ENCODE measurements around the gene OR4K15. TPM values are rescaled to one million over a fixed set of nuclear protein-coding genes. Genes with fewer than 3 reads are reported as not detected.

Gene OR4K15, protein sequence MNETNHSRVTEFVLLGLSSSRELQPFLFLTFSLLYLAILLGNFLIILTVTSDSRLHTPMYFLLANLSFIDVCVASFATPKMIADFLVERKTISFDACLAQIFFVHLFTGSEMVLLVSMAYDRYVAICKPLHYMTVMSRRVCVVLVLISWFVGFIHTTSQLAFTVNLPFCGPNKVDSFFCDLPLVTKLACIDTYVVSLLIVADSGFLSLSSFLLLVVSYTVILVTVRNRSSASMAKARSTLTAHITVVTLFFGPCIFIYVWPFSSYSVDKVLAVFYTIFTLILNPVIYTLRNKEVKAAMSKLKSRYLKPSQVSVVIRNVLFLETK
- total RNA-seq (2014; rRNA removed) (not detected in 2 replicates), Bru-seq, nascent RNA (not detected), BruChase-seq, experiment 1, labeled RNA remaining after a 6-hour chase (not detected), BruChase-seq, experiment 2, labeled RNA remaining after a 2-hour chase (not detected)
- long read RNA-seq = 0 reads

DNA sequence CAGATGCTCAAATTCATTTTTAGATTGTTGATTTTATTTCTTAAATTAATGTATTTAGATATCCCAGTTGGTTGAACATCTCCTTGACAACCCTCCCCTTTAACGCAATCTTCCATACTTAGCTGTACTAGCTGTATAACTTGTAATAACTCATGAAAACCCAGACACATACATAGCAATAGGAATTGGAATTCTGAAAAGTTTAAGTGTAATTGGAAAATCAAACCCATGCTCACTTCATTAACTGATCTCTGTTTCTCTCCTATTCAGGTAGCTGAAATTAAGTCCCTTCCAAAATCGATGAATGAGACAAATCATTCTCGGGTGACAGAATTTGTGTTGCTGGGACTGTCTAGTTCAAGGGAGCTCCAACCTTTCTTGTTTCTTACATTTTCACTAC, at the start of gene OR4K15:
OR4K15 (plus strand) TSS at position 301 of the 400 bp plus-strand sequence; CDS start at position 301, 0 bp downstream.
- H3K27me3 ChIP-seq (ENCODE audit: low read length) = no peaks in the 10 kb centered on the region
- H2AFZ ChIP-seq (ENCODE audit: low read length) = no peak within 1 kb of the TSS
- H3K9ac ChIP-seq (ENCODE audit: low read length) = no peak within 1 kb of the TSS
- H3K9me3 ChIP-seq (ENCODE audit: low read length) = no peaks in the 10 kb centered on the region
- H3K4me2 ChIP-seq (ENCODE audit: low read length) = no peak within 1 kb of the TSS
- no peaks in the 10 kb centered on the region for H3K36me3 ChIP-seq (ENCODE audit: low read depth, low read length)
- no peaks in the 10 kb centered on the region for H3K9me2 ChIP-seq (replicated peaks; ENCODE audit: low read length)
- no peaks in the 10 kb centered on the region for H3K4me1 ChIP-seq (ENCODE audit: insufficient read depth, low read length)
- TF ChIP-seq CTCF (conservative IDR thresholded peaks at IDR 0.05; ENCODE audit: low read depth, low read length) (no peak), EZH2 (IDR thresholded peaks at IDR 0.05; ENCODE audit: low read length, unreplicated experiment) (no peak), EZH2phosphoT487 (IDR thresholded peaks at IDR 0.05; ENCODE audit: borderline replicate concordance, low read length) (no peak)
- ChIA-PET POLR2A (ENCODE audit: unreplicated experiment) (no interaction called here), CTCF (no interaction called here)
- no peak within 1 kb of the TSS for H3K27ac ChIP-seq (ENCODE audit: low read length)
- BruUV-seq (replicated peaks) = no TSS peak
- no peaks in the 10 kb centered on the region for H3K79me2 ChIP-seq (ENCODE audit: low read length)
- intact Hi-C loops (cut with micrococcal nuclease) = no loop called here
- ATAC-seq = no peak
- DNase-seq = no peak
- no peaks in the 10 kb centered on the region for H4K20me1 ChIP-seq (ENCODE audit: low read length)
- no peak within 1 kb of the TSS for H3K4me3 ChIP-seq (ENCODE audit: low read length)
- H3F3A ChIP-seq (ENCODE audit: low read length, unreplicated experiment) = no peaks in the 10 kb centered on the region

- Histone ChIP-seq H3K79me2 (ENCODE audit: low read length) (no peaks in the 10 kb centered on the region), H3K36me3 (ENCODE audit: low read depth, low read length) (no peaks in the 10 kb centered on the region), H3K4me3 (ENCODE audit: low read length) (no peak within 1 kb of the TSS), H2AFZ (ENCODE audit: low read length) (no peak within 1 kb of the TSS), H3K4me2 (ENCODE audit: low read length) (no peak within 1 kb of the TSS), H3F3A (ENCODE audit: low read length, unreplicated experiment) (no peaks in the 10 kb centered on the region), H3K4me1 (ENCODE audit: insufficient read depth, low read length) (no peaks in the 10 kb centered on the region), H3K9me3 (ENCODE audit: low read length) (0 out of 2 replicates have a peak, but pooled peaks cover 4% of the 10 kb centered on the region), H3K27me3 (ENCODE audit: low read length) (no peaks in the 10 kb centered on the region), H3K27ac (ENCODE audit: low read length) (no peak within 1 kb of the TSS), H4K20me1 (ENCODE audit: low read length) (no peaks in the 10 kb centered on the region), H3K9ac (ENCODE audit: low read length) (no peak within 1 kb of the TSS), H3K9me2 (replicated peaks; ENCODE audit: low read length) (no peaks in the 10 kb centered on the region)
- CTCF ChIA-PET = no interaction called here
- POLR2A ChIA-PET (ENCODE audit: unreplicated experiment) = no interaction called here
- intact Hi-C loops (cut with micrococcal nuclease) = no loop called here
- ATAC-seq (no peak), DNase-seq (no peak)
- no peak for TF ChIP-seq EZH2 (IDR thresholded peaks at IDR 0.05; ENCODE audit: low read length, unreplicated experiment)
- TF ChIP-seq EZH2phosphoT487 (IDR thresholded peaks at IDR 0.05; ENCODE audit: borderline replicate concordance, low read length) = no peak
- TF ChIP-seq CTCF (conservative IDR thresholded peaks at IDR 0.05; ENCODE audit: low read depth, low read length) = no peak
- no TSS peak for BruUV-seq (replicated peaks)
Measured at GRCh38 chr14:19930617-19931016, 44.8 kb upstream of the OR4K15 start, which contains the start of gene OR4K1. TSS of gene OR4K1 (plus strand) at chr14:19930917. CDS start at chr14:19935667, 4,750 bp downstream.

DNA sequence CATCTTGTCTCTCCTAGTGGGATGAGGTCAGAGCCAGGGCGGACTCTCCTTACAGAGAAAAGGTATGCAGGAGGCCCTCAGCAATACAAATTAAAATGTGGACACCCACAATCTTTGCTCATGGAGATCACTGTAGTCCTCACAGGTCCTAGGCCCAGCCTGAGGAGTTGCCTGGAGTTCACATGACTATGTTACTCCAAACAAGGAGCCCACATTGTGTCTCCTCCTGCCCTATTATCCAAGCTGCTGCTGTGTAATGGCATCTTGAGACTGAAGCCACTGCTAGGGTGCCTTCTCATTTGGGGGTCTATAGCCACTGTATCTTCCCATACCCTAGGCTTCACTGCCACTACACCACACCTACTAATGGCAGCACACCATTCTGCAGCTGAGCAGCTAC, 33.7 kb upstream of the OR4K15 start:
- BruUV-seq (replicated peaks) = no TSS peak
- H3K9me2 ChIP-seq (replicated peaks; ENCODE audit: low read length) = no peaks in the 10 kb centered on the region
- no peak overlapping the region for H3K4me2 ChIP-seq (ENCODE audit: low read length)
- ChIA-PET CTCF (no interaction called here), POLR2A (ENCODE audit: unreplicated experiment) (no interaction called here)
- H2AFZ ChIP-seq (ENCODE audit: low read length) = no peak overlapping the region
- intact Hi-C loops (cut with micrococcal nuclease) = no loop called here
- no peak for DNase-seq
- no peaks in the 10 kb centered on the region for H3K36me3 ChIP-seq (ENCODE audit: low read depth, low read length)
- H4K20me1 ChIP-seq (ENCODE audit: low read length) = no peaks in the 10 kb centered on the region
- H3K79me2 ChIP-seq (ENCODE audit: low read length) = no peaks in the 10 kb centered on the region
- H3K4me1 ChIP-seq (ENCODE audit: insufficient read depth, low read length) = no peaks in the 10 kb centered on the region
- H3K9ac ChIP-seq (ENCODE audit: low read length) = no peak overlapping the region
- ATAC-seq = no peak
- H3K9me3 ChIP-seq (ENCODE audit: low read length) = no peaks in the 10 kb centered on the region
- no peak overlapping the region for H3K27ac ChIP-seq (ENCODE audit: low read length)
- no peak overlapping the region for H3K4me3 ChIP-seq (ENCODE audit: low read length)
- no peaks in the 10 kb centered on the region for H3F3A ChIP-seq (ENCODE audit: low read length, unreplicated experiment)
- no peaks in the 10 kb centered on the region for H3K27me3 ChIP-seq (ENCODE audit: low read length)
- TF ChIP-seq CTCF (conservative IDR thresholded peaks at IDR 0.05; ENCODE audit: low read depth, low read length) = no peak
- no peak for TF ChIP-seq EZH2 (IDR thresholded peaks at IDR 0.05; ENCODE audit: low read length, unreplicated experiment)
- no peak for TF ChIP-seq EZH2phosphoT487 (IDR thresholded peaks at IDR 0.05; ENCODE audit: borderline replicate concordance, low read length)

Data from PC-3 (cell line).